Measurements from ENCODE around the gene KIAA0319L.

KIAA0319L gene

GRCh38 chr1:35390600-35391494 lies 166.4 kb downstream of the KIAA0319L start:
- in situ Hi-C loops (cut with MboI; ENCODE audit: low pct_unique_long_range_greater_than_20kb, low sequenced_read_pairs, unreplicated experiment), result no loop called here
- no peak for DNase-seq (ENCODE audit: low spot score)

GRCh38 chr1:35386959-35387358 lies 170.2 kb downstream of the KIAA0319L start:
- no peak for TF ChIP-seq CTCF (IDR thresholded peaks at IDR 0.05; ENCODE audit: extremely low read depth, insufficient read depth, missing control alignments)
- in situ Hi-C loops (cut with MboI; ENCODE audit: low pct_unique_long_range_greater_than_20kb, low sequenced_read_pairs, unreplicated experiment), result no loop called here
- DNase-seq (ENCODE audit: low spot score), result no peak

More at GRCh38 chr1:35390600-35391494, 166.4 kb downstream of the KIAA0319L start:
- no peak for TF ChIP-seq CTCF (IDR thresholded peaks at IDR 0.05; ENCODE audit: extremely low read depth, insufficient read depth, missing control alignments)

GRCh38 chr1:35386290-35386689 lies 170.9 kb downstream of the KIAA0319L start:
- no peak for TF ChIP-seq CTCF (IDR thresholded peaks at IDR 0.05; ENCODE audit: extremely low read depth, insufficient read depth, missing control alignments)
- DNase-seq (ENCODE audit: low spot score), result no peak
- in situ Hi-C loops (cut with MboI; ENCODE audit: low pct_unique_long_range_greater_than_20kb, low sequenced_read_pairs, unreplicated experiment), result no loop called here

Measured in GM13977 (cell line).